SKM-1 (cell line): ENCODE results near the gene ATP8B3.

Experiments used
- DNase-seq: peaks from one replicate; lab custom pipeline; 2025; ENCODE audit not compliant: unreplicated experiment; lab: John Stamatoyannopoulos, UW

ATP8B3 gene

DNA sequence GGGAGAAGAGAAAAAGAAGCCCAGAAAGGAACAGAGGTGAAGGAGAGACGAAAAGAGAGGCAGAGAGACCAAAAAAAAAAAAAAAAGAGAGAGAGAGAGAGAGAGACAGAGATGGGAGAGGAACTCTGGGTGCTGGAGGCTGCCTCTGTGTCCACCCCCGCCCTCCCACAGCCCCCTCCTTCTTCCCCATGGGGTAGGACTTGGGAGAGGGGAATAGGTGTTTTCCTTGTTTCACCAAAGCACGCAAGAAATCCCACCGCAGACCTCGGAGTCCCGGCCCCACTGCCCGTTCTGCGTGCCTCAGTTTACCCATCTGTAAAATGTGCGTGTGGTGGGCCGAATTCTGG, 53.9 kb downstream of the ATP8B3 start:
- no peak for DNase-seq

DNA sequence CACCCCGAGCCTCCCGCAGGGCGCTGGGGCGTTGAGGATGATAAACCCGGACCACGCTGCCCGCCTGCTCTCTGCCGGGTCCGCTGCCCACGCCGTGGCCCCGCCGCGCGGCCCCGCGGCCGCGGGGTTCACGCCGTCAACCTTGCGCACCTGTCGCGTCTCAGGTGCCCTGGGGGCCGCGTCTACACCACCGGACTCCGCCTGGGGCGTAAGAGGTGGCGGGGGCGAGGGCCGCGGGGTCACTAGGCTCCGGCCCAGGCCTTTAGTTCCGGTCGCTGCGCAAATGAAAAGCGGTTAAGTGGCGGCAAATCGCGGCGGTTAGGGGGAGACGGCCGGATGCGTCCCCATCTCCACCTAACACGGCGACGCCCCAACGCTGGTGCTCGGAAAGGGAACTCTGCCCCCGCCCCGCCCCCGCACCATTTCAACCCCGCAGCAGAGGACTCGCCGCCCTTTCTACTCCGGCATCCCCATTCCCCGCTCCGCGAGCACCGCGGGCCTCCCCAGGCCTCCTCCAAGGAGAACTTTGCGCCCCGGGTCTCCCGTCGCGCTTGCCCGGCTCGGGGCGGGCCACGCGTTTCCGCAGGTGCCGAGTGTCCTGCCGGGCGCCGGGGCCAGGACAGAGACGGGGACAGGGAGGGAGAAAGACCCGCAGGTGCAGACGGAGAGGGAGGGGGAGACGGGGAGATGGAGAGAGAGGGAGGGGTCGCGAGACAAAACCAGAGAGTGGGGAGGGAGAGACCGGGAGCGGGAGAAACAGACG, 54.4 kb downstream of the ATP8B3 start:
- no peak for DNase-seq

DNA sequence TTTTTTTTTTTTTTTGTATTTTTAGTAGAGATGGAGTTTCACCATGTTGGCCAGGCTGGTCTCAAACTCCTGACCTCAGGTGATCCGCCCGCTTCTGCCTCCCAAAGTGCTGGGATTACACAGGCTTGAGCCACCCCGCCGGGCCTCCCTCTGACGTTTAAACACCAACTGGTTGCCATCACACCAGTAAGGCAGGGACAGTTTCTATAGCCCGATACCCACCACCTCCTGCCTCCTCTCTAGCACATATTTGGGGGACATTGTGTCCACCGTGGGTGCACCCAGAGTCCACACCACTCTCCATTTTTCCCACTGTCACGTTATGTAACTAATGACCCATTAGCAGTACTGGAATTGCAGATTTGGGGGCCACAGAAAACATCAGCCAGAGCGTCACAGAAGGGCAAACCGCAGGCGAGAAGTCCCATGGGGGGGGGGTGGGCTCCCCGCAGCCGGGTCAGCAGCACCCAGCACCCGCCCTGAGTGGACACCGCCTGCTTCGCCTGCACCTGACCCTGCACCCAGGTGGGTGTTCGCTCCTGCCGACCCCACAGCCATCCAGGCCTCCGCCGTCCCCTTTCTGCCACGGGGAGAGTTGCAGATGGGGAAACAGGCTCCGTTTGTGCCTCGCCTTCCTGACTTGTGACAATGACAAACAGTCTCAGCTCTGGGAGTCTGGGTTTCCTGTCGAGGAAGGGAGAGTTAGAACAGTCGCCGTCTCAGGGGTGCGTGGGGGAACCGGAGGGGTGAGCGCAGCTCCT, 55.2 kb downstream of the ATP8B3 start:
- DNase-seq: no peak

DNA sequence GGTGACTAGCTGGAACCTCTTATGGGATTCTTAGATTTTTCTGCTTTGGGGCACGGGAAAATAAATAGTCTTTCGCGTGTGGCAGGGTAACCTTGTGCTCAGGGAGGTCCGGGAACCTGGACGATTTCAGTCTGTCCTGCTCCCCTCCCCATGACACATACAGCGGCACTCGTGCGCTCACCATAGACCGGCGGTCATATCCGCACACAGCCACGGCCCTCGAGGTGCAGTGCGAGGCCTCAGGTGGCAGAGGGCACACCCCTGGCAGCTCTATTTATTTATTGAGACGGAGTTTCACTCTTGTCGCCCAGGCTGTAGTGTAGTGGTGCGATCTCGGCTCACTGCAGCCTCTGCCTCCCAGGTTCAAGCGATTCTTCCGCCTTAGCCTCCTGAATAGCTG, 55.8 kb downstream of the ATP8B3 start:
- DNase-seq: no peak

DNA sequence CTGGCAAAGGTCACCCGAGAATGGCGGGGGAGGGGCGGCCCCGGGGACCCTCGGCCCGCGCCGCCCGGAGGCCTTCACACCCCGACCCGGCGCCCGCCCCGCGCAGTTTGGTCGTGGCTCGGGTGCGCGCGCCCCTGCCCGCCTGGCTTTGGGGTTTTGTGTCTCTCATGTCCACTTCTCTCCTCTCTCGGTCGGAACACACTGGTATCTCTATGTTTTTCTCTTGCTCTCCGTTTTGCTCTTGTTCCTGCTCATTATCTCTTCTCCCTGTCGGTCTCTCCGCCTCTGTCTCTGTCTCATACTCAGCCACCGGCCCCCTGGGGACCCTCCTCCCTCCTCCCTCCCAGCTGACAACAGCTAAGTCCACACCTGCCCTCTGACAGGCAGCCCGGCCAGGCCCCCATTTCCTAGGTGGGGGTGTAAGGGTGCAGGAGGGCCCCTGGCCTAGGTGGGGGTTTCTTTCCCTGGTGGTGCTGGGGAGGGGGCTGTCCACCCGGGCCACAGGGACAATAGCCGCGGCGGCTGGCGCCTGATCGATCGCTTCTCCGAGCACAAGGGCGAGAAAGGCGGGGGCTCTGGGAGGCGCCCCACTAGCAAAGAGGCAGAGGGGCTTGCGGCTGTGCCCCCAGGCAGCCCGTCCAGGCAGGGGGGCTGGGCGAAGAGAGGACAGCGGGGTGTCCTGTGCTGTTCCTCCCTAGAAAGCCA, 56.5 kb downstream of the ATP8B3 start:
- no peak for DNase-seq

DNA sequence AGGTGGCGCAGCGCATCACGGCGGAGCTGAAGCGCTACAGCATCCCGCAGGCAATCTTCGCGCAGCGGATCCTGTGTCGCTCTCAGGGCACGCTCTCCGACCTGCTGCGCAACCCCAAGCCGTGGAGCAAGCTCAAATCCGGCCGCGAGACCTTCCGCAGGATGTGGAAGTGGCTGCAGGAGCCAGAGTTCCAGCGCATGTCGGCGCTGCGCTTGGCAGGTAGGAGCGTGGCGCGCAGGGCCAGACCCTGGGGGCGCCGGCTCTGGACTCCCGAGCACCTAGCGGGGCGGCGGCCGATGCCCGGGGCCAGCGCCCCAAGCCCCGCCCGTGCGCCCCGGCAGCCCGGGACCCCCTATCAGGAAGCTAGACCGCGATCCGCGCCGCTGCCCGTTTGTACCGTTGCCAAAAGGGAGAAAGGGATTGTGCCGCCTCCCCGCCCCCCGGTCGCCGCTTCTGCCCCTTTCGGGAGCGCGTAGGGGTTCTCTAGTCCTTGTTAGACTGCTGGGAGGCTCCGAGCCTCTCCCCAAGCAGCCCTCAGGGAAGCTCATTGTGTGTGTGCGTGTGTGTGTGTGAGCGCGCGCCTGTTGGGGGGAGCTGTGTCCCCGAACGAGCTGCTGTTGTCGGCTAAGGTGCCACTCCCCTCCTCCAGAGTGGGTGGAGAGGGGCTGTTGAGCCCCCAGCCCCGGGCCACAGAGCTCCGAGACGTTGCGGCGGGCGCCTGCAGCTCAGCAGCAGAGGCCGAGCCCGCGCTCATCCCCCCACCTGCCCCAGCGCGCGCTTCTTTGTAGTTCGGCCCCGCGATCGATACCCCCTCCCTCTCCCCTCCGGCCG, 57.2 kb downstream of the ATP8B3 start:
- no peak for DNase-seq

DNA sequence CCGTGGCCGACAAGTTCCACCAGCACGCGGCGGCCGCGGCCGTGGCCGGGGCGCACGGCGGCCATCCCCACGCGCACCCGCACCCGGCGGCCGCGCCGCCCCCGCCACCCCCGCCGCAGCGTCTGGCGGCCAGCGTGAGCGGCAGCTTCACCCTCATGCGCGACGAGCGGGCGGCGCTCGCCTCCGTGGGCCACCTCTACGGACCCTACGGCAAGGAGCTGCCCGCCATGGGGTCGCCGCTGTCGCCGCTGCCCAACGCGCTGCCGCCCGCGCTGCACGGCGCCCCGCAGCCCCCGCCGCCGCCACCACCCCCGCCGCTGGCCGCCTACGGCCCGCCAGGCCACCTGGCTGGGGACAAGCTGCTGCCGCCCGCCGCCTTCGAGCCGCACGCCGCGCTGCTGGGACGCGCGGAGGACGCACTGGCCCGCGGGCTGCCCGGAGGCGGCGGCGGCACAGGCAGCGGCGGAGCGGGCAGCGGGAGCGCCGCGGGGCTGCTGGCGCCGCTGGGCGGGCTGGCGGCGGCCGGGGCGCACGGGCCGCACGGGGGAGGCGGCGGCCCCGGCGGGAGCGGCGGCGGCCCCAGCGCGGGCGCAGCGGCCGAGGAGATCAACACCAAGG, 57.9 kb downstream of the ATP8B3 start:
- no peak for DNase-seq

DNA sequence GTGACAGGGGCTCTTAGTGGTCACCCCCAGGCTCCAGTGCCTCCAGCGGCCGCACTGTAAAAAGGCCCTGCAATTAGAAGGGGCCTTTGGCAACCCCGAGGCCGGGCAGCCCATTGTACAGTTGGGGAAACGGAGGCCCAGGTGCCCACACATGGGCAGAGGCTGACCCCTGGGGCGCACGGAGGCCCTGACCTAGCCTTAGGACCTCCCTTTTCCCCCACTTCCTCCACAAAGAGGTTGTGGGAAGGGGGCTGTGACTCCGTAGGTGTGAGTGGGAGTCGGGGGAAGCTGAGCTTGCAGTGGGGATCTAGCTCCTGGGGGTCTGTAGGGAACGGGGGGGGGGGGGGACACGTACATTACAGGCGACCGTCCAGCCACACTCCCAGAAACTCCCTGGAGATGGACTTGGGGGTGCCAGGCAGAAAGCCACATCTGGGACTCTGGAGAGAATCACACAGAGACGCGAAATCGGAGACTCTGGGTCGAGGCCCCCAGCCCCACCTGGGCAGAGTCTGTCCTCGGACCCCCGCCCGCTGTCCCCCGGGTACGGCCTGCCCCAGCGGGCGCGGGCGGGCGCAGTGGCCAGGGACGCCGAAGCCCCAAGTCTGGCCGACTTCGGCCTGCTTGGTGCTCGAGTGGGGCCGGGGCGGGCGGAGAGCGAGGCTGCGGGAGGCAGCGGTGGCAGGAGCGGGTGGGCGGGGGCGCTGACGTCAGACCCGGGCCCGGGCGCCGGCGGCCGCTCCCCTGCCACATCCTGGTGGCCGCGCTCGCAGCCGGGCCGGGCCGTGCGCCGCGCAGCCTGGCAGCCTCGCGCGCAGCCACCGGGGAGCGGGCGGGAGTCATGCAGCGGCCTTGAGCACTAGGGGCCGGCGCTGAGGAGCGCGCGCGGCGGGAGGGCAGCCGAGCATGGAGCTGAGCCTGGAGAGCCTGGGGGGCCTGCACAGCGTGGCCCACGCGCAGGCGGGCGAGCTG, 59.0 kb downstream of the ATP8B3 start, which contains the start of gene ONECUT3:
TSS of gene ONECUT3 (plus strand) at position 750 of the 972 bp plus-strand sequence. CDS start at position 907, 157 bp downstream.
- no peak for DNase-seq

DNA sequence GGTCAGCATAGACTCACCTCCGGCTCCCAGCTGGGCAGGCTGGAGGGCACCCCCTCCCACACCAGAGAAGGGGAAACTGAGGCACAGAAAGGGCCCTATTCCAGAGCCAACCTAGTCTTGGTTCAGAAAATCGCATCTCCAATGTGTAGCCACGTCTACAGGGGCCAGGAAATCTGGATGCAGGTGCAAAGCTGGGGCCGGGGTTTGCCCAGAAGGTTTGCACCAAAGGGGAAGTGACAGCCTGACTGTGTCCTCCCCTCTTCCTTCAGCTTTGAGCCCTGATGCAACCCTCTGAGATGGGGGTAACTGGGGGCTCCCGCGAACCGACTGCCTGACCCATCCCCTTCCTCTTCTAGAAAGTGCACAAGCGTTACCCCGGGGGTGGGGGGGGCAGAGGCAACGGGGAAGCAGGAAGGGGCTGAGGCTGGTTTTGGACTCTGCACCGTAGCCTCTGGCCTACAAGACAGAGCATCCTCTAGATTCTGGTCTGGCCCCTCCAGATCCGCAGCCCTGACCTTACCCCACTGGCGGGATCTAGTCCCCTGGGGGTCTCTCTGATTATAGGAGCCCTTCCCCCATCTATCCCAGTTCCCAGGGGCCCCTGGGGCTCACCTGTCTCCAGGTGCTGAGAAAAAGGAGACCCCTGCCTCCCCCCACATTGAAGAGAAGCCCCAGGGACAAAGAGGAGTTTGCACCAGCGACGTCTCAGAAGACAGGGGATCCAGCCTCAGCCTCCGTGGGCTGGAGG, 59.9 kb downstream of the ATP8B3 start:
- no peak for DNase-seq

DNA sequence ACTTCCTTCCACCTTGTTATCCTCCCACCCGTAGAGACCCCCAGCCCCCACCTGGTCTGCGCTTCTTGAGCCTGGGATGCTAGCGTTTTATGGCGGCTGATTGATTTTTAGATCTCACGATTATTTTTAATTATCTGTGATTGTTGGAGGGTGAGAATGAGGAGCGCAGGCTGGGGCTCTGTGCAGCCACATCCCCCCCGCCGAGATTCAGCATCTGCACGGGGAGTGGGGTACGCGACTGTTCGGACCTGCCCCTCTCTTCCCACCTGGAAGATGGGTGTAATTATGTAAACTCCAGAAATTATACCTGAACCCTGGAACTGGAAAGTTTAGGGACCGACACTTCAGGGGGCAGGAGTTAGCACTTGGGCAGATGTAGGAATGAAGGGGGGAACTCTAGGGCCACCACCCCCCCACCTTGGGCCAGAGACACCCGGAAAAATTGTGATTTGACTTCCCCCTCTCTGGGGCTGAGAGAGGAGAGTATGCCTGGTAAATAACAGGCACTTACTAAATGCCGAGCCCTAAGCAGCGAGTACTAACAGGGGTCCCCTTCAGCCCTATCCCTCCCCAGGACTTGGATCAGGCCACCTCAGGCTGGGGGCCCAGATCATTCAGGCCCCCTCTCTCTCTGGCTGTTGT, 60.6 kb downstream of the ATP8B3 start:
- no peak for DNase-seq

DNA sequence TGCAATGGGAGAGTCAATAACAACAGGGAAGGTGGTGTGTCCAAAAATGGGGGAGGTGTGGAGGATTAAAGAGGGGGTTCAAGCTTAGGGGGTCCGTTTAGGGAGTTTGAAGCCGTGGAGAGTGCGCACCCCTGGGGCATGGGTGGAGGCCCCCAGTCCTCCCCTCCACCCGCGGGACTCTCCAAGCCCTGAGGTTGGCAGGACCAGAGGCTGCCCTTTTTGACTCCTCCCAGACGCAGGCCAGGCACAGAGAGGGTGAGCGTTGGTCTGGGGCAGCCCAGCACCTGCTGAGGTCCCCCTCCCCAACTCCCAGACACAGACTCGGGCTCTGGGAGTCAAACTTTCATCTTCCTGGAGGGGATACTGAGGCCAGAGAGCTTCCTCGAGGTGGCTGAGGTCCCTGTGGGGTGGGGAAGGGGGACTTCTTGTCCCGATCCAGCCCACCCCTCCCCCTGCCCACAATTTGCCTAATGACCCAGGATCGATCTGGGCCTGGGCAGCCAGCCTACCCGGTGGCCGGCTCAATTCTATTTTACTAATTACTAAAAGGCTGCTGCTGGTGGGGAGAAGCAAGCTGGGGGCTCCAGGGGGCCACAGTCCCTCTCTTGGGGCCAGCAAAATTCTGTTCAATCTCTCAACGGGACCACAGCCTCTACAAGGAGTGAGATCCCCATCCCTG, 61.6 kb downstream of the ATP8B3 start:
- no peak for DNase-seq

DNA sequence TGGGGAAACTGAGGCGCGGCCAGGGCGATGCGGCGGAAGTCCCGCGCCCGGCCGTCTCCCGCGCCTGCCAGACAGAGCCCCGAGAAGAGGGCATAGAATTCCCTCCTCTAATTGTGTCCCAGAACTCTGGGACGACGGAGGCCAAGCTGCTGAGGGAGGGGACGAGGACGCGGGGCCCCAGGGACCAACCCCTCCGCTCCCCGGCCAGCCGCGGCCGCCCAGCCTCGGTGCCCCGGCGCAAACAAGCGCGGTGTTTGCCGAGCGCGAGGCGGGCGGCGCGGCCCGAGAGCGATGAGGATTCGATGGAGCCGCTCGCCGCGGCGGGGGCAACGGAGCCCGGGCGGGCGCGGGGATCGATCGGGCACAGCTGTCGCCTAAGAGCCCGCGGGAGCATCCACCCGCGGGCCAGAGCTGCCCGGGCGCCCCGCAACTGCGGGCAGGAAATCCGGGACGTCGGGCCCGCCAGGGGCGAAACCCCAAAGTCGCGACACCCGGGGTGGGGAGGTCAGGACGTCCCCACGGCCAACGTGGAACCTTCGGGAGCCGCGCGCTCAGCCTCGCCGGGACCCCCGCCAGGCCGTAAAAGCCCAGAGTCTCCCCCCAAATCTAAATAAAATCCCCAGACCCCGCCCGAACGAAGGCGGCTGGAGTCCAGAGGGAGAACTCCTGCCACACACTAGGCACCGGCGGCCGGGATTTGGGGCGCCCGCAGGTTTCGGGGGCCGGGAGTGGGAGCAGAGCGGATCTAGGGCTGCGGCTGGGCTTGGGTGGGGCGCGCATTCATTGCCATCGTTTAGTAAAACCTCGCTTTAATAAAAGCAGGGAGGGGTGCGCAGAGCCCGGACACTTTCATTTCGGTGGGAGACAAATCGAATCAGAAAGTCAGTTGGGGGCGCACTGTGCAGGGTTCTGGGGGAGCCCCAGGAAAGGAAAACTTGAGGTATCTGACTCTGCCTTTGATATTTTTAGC, 62.4 kb downstream of the ATP8B3 start:
- DNase-seq: no peak

DNA sequence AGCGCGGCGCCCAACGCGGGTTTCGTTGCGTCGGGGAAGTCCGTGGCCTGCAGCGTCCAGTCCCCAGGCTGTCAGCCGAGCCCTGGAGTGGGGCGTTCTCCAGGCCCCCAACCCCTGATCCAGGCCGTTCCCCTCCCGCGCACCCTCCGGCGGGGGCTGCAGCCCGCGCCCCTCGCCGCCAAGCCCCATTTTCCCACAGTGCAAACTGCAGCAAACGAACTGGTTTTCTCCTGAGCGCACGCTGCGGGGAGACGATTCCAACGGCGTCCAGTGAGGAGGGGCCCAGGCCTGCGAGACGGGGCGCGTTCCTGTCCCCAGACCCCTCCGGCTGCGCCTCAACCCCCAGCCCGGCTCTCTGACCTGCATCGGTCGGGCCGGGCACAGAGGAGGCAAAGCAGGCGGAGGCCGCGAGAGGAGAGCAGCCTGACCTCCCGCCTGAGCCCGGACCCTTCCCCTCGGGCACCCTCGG, 63.2 kb downstream of the ATP8B3 start:
- no peak for DNase-seq

DNA sequence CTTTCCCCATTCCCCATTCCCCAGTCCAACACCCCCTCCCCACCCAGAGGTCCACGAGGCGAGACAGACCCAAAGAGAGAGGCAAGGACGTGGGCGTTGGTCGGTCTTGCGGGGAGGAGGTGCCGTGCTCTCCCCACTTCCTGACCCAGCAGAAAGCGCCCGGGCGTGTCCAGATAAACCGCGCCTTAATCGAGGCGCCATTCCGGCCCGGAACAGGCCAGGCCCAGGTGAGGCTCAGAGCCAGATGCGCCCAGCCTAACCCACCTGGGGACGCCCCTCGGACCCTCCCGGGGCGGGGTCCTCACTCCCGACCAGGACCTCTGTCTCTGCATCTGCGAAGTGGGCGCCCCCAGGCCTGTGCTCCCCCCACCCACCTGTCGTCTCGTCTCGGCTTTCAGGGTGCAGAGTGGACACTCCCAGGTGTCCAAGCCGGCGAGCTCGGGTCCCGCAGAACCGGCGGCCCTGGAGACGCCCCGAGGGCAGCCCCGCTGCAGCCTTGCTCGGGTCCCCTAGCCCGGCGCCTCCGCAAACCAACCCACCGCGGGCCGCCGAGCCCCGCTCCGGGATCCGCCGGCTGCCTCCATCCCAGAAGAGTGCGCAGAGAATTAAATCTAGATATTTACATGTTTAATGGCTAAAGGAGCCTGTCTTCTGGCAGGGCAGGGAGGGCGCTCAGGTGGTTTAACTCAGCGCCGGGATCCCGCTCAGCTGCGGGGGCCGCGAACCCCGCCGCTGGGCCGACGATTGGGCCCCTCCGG, 63.8 kb downstream of the ATP8B3 start:
- DNase-seq: no peak

DNA sequence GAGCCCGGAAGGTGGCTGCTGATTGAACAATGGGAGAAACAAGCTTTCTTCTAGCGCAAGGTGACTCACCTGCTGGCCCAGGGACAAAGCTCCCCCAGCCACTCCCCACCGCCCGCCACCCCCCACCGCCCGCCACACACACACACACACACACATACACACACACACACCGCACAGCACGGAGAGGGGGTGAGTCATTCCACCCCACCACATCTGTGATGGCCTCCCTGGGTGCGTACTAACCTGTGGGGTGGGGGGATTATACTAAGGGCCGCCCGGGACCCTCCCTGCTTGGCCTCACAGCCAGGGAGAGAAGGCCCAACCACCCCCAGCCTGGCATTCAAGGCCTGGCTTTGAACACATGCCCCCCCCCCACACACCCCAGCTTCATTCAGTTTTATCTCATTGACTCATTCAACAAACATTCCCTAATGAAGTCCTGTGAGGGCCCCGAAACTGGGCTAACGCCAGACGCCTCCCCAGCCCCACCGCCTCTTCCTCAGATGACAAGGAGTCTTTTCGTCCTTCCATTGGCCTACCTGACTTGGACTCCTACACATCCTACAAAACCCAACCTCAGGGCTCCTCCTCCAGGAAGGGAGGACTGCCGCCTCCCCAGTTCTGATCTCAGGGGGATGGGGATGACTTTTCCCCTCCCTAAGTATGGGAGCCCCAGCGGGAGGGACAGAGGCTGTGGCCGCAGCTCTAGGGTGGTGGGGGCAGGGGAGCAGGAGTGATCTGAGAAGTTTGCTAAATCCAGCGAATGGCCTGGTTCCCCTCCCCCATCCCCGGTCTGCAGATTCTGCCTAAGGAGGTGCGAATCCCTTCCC, 64.6 kb downstream of the ATP8B3 start:
- DNase-seq: no peak
